HCEC 1CT (cell line): Measurements from ENCODE around the gene RBP5.

Experiments
- DNase-seq: peaks from one replicate; pipeline ENCODE4 v3.0.0-alpha.2; 2017

The RBP5 gene

GRCh38 chr12:7144414-7145120, 15.9 kb upstream of the RBP5 start:
- peak; percentile 31 for DNase-seq

- DNase-seq = no peak
Measured at GRCh38 chr12:7143564-7143963, 14.9 kb upstream of the RBP5 start.

- DNase-seq = no peak
Measured at GRCh38 chr12:7142809-7143465, 14.2 kb upstream of the RBP5 start.

- DNase-seq = peak; percentile 25
Measured at GRCh38 chr12:7142056-7142644, 13.5 kb upstream of the RBP5 start.

- no peak for DNase-seq
Measured at GRCh38 chr12:7141351-7142005, 12.8 kb upstream of the RBP5 start.

- DNase-seq = no peak
Measured at GRCh38 chr12:7139200-7139599, 10.5 kb upstream of the RBP5 start.

- no peak for DNase-seq
Measured at GRCh38 chr12:7137908-7138307, 9.2 kb upstream of the RBP5 start.

GRCh38 chr12:7136676-7137075, 8.0 kb upstream of the RBP5 start:
- DNase-seq = no peak

- DNase-seq = no peak
Measured at GRCh38 chr12:7136071-7136470, 7.4 kb upstream of the RBP5 start.

- no peak for DNase-seq
Measured at GRCh38 chr12:7134396-7135166, 5.9 kb upstream of the RBP5 start.

GRCh38 chr12:7131502-7131866, 2.8 kb upstream of the RBP5 start:
- DNase-seq = no peak

- DNase-seq = peak; percentile 10
Measured at GRCh38 chr12:7130701-7131501, 2.2 kb upstream of the RBP5 start.

- DNase-seq = peak; percentile 64
Measured at GRCh38 chr12:7129872-7130691, 1.4 kb upstream of the RBP5 start, which contains the start of gene CLSTN3. Gene CLSTN3, plus strand, starts transcription at chr12:7130371. Its CDS starts 278 bp downstream, at chr12:7130649.

- DNase-seq = no peak
Measured at GRCh38 chr12:7129287-7129871, 690 bp upstream of the RBP5 start.

GRCh38 chr12:7127916-7128626, 618 bp downstream of the RBP5 start:
- no peak for DNase-seq

- DNase-seq = no peak
Measured at GRCh38 chr12:7125632-7126227, 3.0 kb downstream of the RBP5 start.

- no peak for DNase-seq
Measured at GRCh38 chr12:7123806-7124522, 4.7 kb downstream of the RBP5 start.

- DNase-seq = no peak
Measured at GRCh38 chr12:7122811-7123769, 5.6 kb downstream of the RBP5 start.
